Esophagus muscularis mucosa (tissue), 3 donors: Measurements from ENCODE around the gene HAO1.

Source experiments
- CTCF ChIP-seq, 3 experiments: fragments of 200-600 bp in 2 of 3; fragments of 450-650 bp in 1 of 3; sonication (generic) in 2 of 3; IDR thresholded peaks; one replicate each; pipeline ENCODE4 v1.5.1; 2017 to 2019; ENCODE audit warnings: antibody characterized with exemption in 3 of 3, mild to moderate bottlenecking in 2 of 3, moderate library complexity in 1 of 3
- EP300 ChIP-seq: sonication (generic); formaldehyde crosslinking; IDR thresholded peaks from one replicate; pipeline ENCODE4 v1.6.1; 2017; ENCODE audit warnings: antibody characterized with exemption

GRCh38 chr20:7985916-7986315 lies 45.7 kb upstream of the HAO1 start:
- TF ChIP-seq CTCF (IDR thresholded peaks at IDR 0.05) (no peak), EP300 (no peak)
